Left forelimb (tissue), 1 donor: ENCODE results near the gene DGKD.

ENCODE experiments used
- DNase-seq: peaks from one replicate; pipeline ENCODE4 v3.0.0-alpha.2; 2018; ENCODE audit warnings: low spot score

Gene DGKD

GRCh38 chr2:233336541-233336940 is 17.8 kb upstream of the DGKD start:
- DNase-seq = no peak

DNA sequence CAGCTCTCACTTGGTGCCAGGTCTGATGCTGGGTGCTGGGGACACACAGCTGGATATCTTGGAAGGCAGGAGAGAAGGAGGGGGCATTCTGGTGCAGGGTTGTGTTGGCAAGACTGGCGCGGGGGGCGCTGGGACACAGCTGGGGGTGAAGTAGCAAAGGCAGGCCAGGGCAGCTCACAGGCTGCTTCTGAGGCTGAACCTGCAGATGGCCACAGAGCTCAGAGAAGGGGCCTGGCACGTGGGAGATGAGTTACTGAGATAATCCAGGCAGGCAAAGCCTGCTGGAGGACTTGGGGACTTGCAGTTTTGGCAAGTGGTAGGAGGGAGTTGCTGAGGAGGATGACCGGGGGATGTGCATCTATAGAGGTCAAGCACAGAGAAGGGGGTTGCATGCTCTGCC is 16.2 kb upstream of the DGKD start:
- no peak for DNase-seq

DNA sequence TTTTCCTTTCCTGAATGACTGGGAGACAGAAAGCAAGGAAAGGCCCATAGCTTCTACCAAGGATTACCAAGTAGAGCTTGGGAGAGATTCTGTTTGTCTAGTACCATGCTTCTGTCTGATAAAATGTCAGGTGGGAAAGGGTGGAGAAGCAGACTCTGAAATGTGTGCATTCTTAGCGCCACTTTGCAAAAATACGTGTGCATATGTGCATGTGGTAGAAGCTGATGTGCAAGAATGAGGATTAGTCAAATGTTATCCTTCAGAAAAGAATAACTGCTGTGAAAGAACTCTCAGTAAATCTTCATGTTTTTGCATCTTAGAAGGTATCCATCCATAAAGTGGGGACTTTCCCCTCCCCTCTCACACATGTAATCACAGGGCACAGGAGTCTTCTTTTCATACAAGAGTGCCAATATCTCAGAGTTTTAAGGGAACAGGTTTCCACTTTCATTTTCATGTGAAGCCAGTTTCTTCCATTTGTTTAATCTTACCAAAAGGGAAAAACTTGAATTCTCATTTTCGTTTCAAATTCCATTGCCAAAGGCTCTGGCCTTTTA is 15.4 kb upstream of the DGKD start:
- no peak for DNase-seq

GRCh38 chr2:233339427-233339826 is 14.9 kb upstream of the DGKD start:
- DNase-seq = no peak

DNA sequence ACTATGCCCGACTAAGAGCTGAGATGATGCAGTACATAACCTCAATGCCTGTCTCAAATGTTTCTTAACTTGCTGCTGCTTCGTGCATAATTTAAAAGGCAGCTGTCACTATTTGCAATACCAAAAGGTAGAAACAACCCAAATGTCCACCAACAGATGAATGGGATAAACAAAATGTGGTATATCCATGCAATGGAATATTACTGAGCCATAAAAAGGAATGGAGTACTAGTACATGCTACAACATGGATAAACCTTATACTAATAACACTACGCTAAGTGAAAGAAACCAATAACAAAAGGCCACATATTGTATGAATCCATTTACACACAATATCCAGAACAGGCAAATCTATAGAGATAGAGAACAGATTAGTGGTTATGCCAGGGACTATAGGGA is 13.0 kb upstream of the DGKD start:
- DNase-seq = no peak

DNA sequence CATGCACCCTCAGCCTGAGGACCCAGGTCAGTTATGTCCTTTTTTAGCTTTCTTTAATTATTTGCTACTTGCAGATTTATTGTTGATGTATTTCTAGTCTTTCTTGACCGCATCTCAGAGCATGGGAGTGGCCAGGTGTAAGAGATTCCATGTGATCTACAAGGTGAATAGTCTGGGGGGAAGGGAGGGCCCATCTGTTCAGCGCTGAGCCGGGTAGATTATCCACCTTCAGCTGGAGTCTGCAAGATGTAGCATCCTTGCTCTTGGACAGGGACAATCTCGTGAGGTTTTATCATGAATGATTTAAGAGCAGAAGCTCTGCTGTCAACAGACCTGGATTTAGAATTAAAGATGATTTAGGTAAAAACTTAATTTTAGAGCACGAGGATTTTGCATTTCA is 12.0 kb upstream of the DGKD start:
- DNase-seq = no peak

DNA sequence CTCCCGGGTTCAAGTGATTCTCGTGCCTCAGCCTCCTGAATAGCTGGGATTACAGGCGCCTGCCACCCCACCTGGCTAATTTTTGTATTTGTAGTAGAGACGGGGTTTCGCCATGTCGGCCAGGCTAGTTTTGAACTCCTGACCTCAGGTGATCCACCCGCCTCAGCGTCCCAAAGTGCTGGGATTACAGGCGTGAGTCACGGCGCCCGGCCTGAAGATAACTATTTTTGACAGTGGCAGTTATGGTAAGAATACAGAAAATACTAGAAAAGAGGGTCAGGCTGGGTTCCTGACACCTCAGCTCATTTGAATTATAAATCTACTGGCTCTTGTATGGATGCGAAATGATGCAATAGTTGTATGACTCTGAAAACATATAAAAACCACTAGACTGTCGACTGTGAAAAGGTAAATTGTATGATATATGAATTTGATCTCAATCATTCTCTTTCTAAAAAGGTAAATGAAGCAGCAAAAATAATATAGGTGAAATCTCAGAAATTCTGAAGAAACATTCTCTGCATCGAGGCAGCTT is 11.1 kb upstream of the DGKD start:
- no peak for DNase-seq

DNA sequence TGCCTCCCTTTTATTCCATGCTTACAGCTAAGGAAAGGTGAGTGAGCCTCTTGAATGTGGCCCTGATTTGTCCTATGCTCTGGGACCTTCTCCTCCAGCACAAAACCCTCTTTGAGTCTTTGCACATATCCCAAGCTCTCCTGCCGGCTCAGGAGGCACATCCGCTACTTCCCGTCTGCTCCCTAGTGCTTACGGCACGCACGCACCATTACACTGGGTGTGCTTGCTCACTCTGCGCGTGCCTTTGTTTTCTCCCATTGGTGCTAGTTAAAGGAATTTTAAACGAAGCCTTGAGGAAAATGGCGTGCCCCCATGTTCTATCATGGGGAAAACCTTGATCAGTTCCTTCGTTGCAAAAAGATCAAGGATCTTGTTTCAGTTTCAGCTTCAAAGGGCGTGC is 7.9 kb upstream of the DGKD start:
- DNase-seq = no peak

GRCh38 chr2:233346930-233347329 is 7.4 kb upstream of the DGKD start:
- no peak for DNase-seq

DNA sequence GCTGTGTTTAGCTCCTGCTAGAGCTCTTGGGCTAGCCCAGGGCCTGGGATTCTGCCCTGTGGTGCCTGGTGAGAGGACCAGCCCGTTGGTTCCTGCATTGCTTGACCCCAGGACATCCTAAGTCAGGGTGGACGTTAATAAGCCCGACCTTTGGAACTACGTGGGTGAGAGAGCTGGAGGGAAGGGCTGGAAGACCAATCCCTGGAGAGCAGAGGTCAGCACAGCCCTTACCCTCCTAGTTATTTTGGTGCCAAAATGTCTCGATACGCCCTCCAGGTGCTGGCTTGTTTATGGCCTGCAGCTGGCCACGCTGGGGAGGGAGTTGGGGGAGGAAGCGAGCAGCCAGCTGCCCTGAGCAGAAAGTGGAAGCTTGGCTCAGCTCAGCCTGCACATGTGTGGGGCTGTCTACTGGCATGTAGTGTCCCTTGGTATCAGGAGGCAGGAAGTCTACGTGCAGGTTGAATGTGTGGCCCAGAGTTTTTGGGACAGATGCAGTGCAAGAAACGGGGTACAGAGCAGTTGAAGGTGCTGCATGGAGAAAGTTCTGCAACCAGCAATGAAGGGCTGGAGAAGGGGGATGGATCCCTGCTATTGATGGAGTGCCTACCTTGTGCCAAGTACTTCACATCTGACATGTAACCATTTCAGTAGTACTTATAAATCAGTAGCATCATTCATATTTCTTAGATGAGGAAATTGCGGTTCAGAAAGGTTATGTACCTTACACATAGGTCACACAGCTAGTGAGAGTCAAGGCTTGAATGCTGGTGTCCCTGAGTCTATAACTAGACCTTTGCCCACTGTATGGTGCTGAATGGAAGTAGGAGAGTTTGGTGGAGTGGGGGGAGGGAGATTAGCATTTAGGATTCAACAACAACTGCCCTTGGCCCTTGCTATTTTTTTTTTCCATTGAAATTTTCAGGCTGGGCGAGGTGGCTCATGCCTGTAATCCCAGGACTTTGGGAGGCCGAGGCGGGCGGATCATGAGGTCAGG is 5.0 kb upstream of the DGKD start:
- no peak for DNase-seq

DNA sequence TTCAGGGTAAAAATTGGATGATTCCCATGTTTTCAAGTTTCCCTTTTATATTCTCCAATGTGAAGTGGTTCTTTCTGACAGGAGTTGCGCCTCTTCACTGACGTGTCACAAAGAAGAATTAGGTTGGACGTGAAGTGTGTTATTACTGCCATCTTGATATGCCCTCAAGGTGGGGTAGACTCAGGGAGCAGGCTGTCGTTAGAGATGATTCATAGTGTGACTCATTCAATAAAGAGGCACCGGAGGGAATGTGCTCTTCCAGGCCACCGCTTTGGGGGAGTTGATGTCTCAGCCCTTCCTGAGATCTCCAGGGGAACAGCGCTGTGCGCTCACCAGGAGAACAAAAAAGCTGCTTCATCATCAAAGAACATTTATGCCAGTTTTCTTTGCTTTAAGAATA is 3.6 kb upstream of the DGKD start:
- DNase-seq = no peak

DNA sequence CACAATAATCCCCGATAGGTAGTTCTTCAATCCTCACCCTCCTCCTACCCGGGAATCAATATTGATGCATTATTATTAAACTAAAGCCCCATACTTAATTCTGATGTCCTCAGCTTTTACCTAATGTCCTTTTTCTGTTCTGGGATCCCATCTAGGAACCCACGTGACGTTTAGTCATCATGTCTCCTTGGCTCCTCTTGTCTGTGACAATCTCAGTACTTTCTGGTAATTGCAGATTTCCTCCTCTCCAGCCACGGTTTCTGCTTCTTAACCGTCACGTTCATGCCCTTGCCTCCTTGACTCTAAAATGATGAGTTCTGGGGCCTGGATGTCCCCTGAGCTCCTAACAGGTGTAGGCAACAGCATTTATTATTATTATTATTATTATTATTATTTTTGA is 2.9 kb upstream of the DGKD start:
- no peak for DNase-seq

DNA sequence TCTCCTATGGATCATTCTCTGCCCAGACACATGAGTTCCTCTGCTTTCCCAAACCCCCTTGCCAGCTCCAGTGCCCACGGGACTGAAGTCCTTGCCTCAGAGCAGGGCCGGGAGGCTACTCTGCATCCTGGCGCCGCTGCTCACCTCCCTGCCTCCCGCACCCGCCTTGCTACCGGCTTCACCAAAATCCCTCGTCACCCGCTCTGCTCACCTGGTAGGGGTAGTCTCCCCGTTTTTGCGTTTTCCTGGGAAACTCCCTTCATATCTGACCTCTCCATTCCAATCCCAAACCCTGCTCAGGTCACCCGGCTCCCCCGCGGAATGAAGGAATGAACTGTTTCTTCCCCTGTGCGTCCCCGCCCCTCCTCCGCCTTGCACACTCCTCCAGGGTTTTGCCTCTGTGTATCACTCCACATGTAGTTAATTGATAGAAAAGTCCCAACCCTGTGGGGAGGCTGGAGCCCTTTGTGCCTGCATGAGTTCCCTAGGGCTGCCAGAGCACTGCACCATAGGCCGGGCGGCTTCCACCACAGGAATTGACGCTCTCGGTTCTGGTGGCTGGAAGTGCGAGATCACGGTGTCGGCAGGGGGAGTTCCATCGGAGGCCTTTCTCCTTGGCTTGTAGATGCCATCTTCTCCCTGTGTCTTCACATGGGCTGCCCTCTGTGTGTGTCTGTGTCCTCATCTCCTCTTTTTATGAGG is 2.0 kb upstream of the DGKD start:
- no peak for DNase-seq

- DNase-seq = no peak
Measured at GRCh38 chr2:233353101-233353768, 1.1 kb upstream of the DGKD start.

DNA sequence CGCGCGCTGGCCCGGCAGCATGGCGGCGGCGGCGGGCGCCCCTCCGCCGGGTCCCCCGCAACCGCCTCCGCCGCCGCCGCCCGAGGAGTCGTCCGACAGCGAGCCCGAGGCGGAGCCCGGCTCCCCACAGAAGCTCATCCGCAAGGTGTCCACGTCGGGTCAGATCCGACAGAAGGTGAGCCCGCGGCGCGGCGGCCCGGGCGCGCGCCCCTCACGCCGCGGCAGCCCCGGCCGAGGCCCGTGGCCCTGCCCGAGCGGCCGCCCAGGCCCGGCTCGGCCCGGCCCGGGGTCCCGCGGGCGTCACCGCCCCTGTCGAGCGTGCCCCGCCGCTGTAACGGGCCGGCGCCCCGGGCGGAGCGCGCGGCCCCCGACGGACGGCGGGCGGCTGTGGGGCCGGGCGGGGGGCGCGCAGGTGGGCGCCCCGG is 218 bp downstream of the DGKD start:
- no peak for DNase-seq

DNA sequence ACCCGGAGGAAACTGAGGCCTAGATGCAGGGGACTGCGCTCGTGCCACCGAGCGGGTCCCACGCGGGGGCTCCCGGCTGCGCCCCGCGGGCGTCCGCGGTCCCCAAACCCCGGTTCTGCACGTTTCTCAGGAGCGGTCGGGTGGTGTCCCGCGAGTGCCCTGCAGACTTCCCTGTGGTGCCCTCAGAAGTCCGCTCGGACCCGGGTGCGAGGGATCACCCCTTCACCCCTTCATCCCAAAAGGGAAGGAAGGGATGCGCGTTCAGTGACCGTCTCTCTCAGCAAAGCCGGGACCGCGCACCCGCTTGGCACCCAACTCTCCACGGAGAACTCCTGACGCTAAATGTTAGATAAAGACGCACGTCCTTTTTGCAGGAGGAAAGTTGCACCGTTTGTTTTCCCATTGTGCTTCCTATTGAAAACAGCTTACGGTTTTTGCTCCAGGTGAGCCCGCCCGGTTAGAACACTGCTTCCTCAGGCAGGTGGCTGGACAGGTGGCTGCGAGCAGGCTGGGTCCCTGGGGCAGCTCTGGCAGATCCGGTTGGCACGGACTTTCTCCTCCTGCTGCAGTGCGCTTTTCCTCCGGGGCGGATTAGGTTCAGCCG is 779 bp downstream of the DGKD start:
- DNase-seq = no peak

GRCh38 chr2:233355916-233356315 is 1.6 kb downstream of the DGKD start:
- no peak for DNase-seq

DNA sequence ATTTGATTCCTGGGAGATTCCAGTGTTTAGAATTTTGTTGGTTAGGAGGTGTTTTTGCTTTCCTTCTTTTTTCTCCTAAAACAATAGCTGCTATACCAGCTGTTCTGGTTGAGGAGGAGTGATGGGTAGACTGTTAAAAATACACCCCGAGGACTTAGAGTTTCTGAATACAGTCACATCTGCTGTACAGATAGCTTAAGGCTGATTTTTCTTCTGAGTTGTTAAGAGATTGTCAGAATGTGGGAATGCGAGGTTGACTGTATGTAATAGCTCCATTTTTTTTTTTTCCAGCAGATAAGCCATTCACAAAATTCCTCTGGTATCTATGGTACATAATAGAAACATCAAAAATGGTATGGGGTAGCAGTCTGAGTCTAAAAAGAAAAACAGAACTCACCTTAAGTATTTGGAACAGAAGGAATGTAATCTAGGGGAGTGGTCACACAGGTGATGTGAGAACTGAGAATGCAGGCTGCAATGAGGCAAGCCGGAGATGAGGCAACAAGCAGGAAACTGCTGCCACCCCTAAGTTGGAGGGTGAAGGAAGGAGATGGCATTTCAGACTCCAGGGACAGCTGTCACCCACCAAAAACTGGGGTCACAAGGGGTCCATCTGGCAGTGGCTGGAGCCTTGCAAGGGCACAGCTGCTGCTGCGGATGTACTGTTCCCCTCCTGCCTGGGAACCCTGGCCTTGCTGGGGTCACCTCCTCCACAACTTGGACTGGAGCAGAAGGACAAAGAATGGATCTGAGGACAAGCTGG is 2.4 kb downstream of the DGKD start:
- no peak for DNase-seq

GRCh38 chr2:233358335-233358734 is 4.0 kb downstream of the DGKD start:
- DNase-seq = no peak

GRCh38 chr2:233358947-233359346 is 4.7 kb downstream of the DGKD start:
- DNase-seq = no peak

- DNase-seq = no peak
Measured at GRCh38 chr2:233359823-233360222, 5.5 kb downstream of the DGKD start.
